Hepatocyte (in vitro differentiated cells): ENCODE results near the gene ITPR2.

Source experiments
- EZH2 ChIP-seq: fragments of 200-600 bp; sonication (generic); IDR thresholded peaks from 2 replicates; pipeline ENCODE4 v1.6.1; 2016; ENCODE audit warnings: antibody characterized with exemption, mild to moderate bottlenecking, borderline replicate concordance
- TF ChIP-seq, protein P1 (sequence below): fragments of 200-600 bp; sonication (generic); IDR thresholded peaks from 2 replicates; pipeline ENCODE4 v1.5.1; 2016; ENCODE audit warnings: antibody characterized with exemption, mild to moderate bottlenecking; ENCODE audit not compliant: poor library complexity

DNA sequence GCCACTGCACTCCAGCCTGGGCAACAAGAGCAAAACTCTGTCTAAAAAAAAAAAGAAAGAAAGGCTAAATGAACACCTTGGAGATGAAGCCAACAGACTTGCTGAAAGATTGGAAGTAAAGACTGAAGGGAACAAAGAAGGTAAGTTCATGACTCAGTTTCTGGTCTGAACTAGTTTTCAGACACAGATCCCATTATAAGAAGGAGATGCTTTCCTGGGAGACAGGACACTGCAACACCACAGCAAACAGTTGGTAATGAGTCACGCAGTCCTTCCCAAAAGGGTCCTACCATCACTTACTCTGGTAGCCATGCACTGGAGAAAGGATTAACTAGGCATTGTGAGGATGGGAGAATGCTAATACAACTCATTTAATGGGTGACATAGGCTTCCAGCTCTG, 540.4 kb downstream of the ITPR2 start:
- no peak for TF ChIP-seq EZH2
- TF ChIP-seq, protein P1, sequence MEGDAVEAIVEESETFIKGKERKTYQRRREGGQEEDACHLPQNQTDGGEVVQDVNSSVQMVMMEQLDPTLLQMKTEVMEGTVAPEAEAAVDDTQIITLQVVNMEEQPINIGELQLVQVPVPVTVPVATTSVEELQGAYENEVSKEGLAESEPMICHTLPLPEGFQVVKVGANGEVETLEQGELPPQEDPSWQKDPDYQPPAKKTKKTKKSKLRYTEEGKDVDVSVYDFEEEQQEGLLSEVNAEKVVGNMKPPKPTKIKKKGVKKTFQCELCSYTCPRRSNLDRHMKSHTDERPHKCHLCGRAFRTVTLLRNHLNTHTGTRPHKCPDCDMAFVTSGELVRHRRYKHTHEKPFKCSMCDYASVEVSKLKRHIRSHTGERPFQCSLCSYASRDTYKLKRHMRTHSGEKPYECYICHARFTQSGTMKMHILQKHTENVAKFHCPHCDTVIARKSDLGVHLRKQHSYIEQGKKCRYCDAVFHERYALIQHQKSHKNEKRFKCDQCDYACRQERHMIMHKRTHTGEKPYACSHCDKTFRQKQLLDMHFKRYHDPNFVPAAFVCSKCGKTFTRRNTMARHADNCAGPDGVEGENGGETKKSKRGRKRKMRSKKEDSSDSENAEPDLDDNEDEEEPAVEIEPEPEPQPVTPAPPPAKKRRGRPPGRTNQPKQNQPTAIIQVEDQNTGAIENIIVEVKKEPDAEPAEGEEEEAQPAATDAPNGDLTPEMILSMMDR = no peak
